ENCODE measurements around the gene ICA1L. TPM values are rescaled to one million over a fixed set of nuclear protein-coding genes. Genes with fewer than 3 reads are reported as not detected.
"Not testable (repeated sequence)": the region's sequence is repeated elsewhere in the genome, so short reads cannot be mapped to it uniquely, and the experiment has no call there.

ICA1L gene
- total RNA-seq (67.0 TPM), polyA plus RNA-seq (6.1 TPM)

DNA sequence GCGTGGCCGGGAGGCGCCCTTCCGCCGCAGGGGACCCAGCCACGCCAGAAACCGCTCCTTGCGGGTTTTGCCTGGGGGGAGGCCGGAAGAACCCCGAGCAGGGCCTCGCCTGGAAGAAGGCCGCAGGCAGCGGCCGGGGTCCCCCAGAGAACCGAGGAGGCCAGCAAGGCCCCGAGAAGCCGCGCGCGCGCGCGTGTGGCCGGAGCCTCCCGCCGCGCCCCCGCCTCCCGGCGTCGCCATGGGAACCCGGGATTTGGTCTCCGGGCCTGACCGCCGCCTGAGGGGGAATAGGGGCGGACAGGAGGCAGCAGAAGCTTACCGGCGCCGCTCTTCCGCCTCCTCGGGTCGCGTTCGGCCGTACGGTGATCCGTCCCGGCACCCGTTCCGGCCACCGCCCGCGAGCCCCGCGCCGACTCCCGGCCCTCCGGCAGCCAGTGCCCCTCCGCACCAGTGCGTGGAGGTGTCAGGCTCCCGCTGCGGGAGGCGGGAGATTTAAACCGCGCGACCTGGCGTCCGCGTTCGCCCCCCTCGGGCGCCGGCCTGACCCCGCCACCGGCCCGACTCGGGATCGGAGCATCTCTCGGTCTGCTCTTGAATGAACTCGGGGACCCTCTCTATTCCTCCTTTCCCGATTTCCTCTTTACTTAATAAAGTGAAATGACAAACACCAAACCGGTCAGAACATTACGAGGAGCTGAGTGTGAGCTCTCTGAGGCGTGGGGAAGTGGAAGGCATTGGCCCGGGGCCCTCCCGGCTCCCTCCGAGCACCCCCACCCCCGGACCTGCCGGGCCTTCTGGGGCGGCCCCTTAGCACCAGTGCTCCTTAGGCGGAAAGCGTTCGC, at the start of gene ICA1L:
ICA1L (minus strand) TSS at position 467 of the 842 bp plus-strand sequence. CDS start 42,757 bp downstream, outside the sequence.
- Histone ChIP-seq H3K27ac (ENCODE audit: low read depth) (peak within 1 kb of the TSS; percentile 83), H3K4me1 (ENCODE audit: insufficient read depth) (peaks cover 1% of the 10 kb centered on the region), H3K4me3 (ENCODE audit: low read depth, low read length) (peak within 1 kb of the TSS; percentile 87), H3K36me3 (ENCODE audit: insufficient read depth) (no peaks in the 10 kb centered on the region)
- peak; percentile 28 for DNase-seq (ENCODE audit: extremely low spot score)
- under 1% methylated on average over 93 of the region's 93 CpGs for WGBS

DNA sequence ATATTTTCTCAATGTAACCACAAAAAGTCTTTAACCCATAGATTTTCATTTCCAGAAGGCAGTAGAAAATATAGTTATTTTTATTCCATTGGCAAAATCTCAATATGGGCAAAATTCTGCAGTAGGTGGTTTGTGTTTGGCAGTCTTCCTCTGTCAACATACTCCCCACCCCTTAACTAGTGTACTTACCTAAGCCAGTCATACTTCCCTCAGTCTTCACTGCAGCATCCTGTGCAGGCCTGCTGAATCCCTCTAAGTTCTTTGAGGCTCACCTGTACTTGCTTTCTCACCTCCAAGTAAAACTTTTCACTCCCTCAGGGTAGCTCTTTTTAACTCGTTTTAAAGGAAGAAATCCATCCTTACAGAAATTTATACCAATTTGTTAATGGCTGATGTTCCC, 47.3 kb upstream of the ICA1L start:
- DNase-seq (ENCODE audit: extremely low spot score) = no peak
- Histone ChIP-seq H3K36me3 (ENCODE audit: insufficient read depth) (no peaks in the 10 kb centered on the region), H3K4me3 (ENCODE audit: low read depth, low read length) (no peak overlapping the region), H3K27ac (ENCODE audit: low read depth) (no peak overlapping the region), H3K4me1 (ENCODE audit: insufficient read depth) (no peaks in the 10 kb centered on the region)
- WGBS = 93% methylated on average over 1 of the region's 1 CpG

DNA sequence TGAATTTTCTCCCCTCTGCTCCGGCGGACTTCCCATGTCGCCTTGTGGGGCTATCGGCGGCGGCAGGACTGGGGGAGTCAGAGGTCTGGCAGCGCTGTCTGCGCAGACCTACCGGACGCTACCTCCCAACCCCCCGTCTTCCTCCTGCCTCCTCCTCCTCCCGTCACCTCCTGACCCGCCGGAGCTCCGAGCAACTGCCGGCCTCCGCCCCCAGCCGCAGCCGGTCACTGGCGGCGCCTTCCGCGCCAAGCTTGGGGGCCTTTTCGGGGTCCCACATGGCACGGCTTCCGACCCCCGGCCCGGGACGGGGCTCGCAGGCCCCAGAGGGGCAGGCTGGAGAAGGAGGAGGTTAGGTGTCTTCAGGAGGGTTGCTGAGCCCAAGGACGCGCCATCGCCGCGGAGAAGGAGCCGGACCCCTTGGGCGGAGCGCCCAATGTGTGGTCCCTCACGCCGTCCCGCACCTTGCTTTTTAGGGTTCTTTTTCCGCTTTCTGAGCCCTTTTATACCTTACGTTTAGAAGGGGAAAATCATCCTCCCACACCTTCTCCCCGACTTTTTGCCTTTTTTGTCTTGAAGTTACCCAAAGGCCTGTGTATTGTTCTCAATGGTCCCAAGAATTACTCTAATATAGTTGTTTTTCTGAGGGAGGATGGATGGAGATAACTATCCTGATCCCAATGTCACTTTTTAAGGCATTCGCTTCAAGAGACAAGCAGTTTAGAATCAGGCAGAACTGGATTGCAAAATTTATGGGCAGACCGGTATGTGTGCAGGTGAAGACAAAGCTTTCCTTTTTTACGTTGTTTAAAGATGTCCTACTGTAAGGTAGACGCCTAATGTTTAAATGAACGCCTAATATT, 41.0 kb upstream of the ICA1L start:
- peak; percentile 14 for DNase-seq (ENCODE audit: extremely low spot score)
- not testable (repeated sequence) for H3K4me1 ChIP-seq (ENCODE audit: insufficient read depth); H3K36me3 ChIP-seq (ENCODE audit: insufficient read depth)
- Histone ChIP-seq H3K27ac (ENCODE audit: low read depth) (peak overlapping the region; percentile 59), H3K4me3 (ENCODE audit: low read depth, low read length) (peak overlapping the region; percentile 85)
- WGBS = 2% methylated on average over 22 of the region's 49 CpGs

DNA sequence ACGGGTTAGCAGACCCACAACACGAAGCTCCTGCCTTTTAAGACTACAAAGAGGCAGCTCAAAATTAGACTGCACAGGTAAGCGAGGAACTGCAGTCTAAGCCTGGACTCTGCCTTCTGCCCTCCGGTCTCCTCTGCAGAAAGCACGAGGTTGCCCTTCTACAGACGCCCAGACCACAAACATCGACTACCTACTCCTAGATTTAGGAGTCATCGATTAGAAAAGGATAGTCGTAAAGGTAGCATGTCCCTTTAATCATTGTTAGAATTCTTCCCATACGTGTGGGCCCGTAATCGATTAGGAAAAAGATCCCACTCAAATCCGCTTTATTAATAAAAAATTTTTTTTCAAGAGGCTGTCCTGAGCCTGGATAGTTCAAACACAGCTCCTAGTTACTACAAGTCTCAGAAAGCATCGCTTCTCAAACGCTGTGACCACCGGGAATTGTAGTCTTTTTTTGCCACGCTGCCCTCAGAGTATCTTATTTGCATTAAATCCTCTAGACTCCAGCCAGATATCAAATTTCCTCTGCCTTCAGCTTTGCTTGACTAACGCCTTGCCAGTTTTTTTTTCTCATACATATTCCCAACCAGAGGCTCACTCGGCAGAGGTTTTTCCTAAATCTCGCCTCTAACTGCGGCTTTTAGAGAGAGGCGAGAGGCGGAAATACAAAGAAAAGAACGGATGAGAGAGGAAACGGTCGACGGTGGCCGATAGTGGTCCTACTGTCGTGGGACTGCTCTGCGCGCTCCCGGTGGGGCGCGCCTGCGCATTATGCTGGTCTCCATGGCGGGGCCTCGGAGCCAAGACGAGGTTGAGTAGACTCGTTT, 40.2 kb upstream of the ICA1L start, which contains the start of the genes CARF and WDR12:
CARF (plus strand) TSS at position 764 of the 830 bp plus-strand sequence. CDS start 29,628 bp downstream, outside the sequence.
WDR12 (minus strand) TSS at position 162 of the 830 bp plus-strand sequence. CDS start 197 bp downstream, outside the sequence.
- Histone ChIP-seq H3K4me3 (ENCODE audit: low read depth, low read length) (peak within 1 kb of the TSS; percentile 85), H3K4me1 (ENCODE audit: insufficient read depth) (no peaks in the 10 kb centered on the region), H3K27ac (ENCODE audit: low read depth) (peak within 1 kb of the TSS; percentile 59), H3K36me3 (ENCODE audit: insufficient read depth) (no peaks in the 10 kb centered on the region)
- under 1% methylated on average over 39 of the region's 39 CpGs for WGBS
- DNase-seq (ENCODE audit: extremely low spot score) = peak; percentile 94

DNA sequence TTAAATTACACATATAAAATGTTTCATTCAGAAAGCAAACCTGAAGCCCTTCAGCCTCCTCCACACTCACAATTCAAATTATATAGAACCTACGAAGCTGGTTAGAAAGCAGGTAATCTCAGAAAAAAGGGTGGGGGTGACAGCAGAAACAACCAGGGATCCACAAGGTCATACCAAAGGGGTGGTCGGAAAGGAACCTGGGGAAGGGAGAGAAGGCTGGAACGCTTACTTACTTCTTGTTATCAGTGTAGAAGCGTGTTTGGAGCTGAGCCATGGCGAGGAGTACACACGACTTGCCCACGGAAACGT, 39.6 kb upstream of the ICA1L start:
- no peak overlapping the region for H3K27ac ChIP-seq (ENCODE audit: low read depth)
- H3K4me1 ChIP-seq (ENCODE audit: insufficient read depth) = no peaks in the 10 kb centered on the region
- peak overlapping the region; percentile 85 for H3K4me3 ChIP-seq (ENCODE audit: low read depth, low read length)
- H3K36me3 ChIP-seq (ENCODE audit: insufficient read depth) = no peaks in the 10 kb centered on the region
- DNase-seq (ENCODE audit: extremely low spot score) = peak; percentile 10
- WGBS = 0% methylated on average over 8 of the region's 8 CpGs

DNA sequence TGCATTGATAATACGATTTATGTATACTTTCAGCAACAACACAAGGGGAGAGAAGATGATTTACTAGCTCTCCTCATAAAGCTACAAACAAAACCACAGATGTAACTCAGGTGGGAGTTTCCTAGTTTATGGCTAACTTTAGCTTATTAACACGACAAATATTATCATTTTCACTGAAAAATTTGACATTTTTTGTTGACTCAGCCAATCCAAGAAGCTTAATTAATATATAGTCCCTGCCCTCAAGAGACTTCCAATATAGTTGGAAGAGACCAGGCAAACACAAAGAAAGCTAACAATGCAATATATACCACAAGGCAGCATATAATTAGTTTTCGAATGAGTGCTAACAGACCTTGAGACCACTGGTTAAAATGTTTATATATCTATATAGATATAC, 39.1 kb upstream of the ICA1L start:
- no peak for DNase-seq (ENCODE audit: extremely low spot score)
- H3K36me3 ChIP-seq (ENCODE audit: insufficient read depth) = no peaks in the 10 kb centered on the region
- no peak overlapping the region for H3K27ac ChIP-seq (ENCODE audit: low read depth)
- H3K4me3 ChIP-seq (ENCODE audit: low read depth, low read length) = peak overlapping the region; percentile 85
- H3K4me1 ChIP-seq (ENCODE audit: insufficient read depth) = no peaks in the 10 kb centered on the region
- 10% methylated on average over 3 of the region's 3 CpGs for WGBS

DNA sequence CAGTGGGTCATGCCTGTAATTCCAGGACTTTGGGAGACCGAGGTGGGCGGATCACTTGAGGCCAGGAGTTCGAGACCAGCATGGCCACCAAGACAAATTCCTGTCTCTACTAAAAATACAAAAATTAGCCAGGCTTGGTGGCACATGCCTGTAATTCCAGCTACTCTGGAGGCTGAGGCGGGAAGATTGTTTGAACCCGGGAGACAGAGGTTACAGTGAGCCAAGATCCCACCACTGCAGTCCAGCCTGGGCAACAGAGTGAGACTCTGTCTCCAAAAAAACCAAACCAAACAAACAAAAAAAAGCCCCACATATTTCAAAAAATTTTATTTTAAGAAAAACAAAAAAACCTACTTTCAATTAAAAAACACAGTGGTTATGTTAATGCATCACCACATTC, 38.7 kb upstream of the ICA1L start:
- WGBS = 89% methylated on average over 5 of the region's 5 CpGs
- not testable (repeated sequence) for DNase-seq (ENCODE audit: extremely low spot score); H3K4me1 ChIP-seq (ENCODE audit: insufficient read depth); H3K4me3 ChIP-seq (ENCODE audit: low read depth, low read length); H3K36me3 ChIP-seq (ENCODE audit: insufficient read depth); H3K27ac ChIP-seq (ENCODE audit: low read depth)

DNA sequence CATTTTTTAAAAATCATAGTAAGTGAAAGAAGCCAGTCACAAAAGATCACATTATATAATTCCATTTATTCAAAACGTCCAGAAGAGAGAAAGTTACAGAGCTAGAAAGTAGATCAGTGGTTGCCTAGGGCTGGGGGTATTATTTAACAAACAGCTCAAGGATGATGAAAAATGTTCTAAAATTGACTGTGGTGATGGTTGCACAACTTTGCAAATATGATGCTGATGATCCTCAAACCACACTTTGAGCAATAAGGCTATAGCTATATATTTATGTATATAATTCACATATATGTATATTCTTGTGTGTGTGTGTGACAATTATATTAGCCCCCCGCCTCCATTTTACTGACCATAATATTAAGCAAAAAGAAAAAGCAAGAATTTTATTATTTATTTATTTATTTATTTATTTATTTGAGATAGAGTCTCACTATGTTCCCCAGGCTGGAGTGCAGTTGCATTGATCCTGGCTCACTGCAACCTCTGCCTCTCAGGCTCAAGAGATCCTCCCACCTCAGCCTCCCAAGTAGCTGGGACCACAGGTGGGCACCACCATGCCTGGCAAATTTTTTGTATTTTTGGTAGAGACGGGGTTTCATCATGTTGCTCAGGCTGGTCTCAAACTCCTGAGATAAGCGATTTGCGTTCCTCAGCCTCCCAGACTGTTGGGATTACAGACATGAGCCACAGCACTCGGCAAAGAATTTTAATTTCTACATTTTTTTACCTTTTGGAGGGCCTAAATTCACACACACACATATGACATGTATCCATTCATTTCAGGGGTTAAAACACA, 38.0 kb upstream of the ICA1L start:
- Histone ChIP-seq H3K4me3 (ENCODE audit: low read depth, low read length) (no peak overlapping the region), H3K27ac (ENCODE audit: low read depth) (no peak overlapping the region)
- WGBS = 94% methylated on average over 6 of the region's 6 CpGs

DNA sequence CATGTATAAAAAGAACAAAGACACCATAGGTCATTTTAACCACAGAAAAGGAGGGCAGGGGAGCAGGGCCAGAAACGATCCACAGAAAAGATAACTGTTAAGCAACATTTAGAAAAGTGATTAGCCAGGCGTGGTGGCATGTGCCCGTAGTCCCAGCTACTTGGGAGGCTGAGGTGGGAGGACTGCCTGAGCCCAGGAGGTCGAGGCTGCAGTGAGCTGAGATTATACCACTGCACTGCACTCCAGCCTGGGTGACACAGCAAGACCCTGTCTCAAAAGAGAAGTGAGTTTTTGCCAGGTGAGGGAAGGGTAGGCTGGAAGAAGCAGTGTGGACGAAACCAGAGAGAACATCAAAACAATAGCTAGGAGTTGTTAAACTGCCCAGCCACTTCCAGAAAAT, 36.6 kb upstream of the ICA1L start:
- no peaks in the 10 kb centered on the region for H3K4me1 ChIP-seq (ENCODE audit: insufficient read depth)
- no peak overlapping the region for H3K27ac ChIP-seq (ENCODE audit: low read depth)
- H3K36me3 ChIP-seq (ENCODE audit: insufficient read depth) = no peaks in the 10 kb centered on the region
- no peak overlapping the region for H3K4me3 ChIP-seq (ENCODE audit: low read depth, low read length)
- WGBS = 84% methylated on average over 5 of the region's 5 CpGs
- no peak for DNase-seq (ENCODE audit: extremely low spot score)

More for the DNA sequence above, 38.0 kb upstream of the ICA1L start:
- H3K36me3 ChIP-seq (ENCODE audit: insufficient read depth) = no peaks in the 10 kb centered on the region
- DNase-seq (ENCODE audit: extremely low spot score) = no peak
- no peaks in the 10 kb centered on the region for H3K4me1 ChIP-seq (ENCODE audit: insufficient read depth)

DNA sequence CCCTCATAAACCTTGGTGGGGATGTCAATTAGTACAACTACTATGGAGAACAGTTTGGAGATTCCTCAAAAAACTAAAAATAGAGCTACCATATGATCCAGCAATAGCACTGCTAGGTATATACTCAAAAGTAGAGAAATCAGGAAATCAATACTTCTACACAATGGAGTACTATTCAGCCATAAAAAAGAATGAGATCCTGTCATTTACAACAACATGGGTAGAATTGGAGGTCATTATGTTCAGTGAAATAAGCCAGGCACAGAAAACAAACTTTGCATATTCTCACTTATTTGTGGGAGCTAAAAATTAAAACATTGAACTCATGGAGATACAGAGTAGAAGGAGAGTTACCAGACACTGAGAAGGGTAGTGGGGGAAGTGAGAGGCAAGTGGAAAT, 33.9 kb upstream of the ICA1L start:
- H3K4me1 ChIP-seq (ENCODE audit: insufficient read depth); H3K36me3 ChIP-seq (ENCODE audit: insufficient read depth); DNase-seq (ENCODE audit: extremely low spot score); H3K4me3 ChIP-seq (ENCODE audit: low read depth, low read length); H3K27ac ChIP-seq (ENCODE audit: low read depth): not testable (repeated sequence)

DNA sequence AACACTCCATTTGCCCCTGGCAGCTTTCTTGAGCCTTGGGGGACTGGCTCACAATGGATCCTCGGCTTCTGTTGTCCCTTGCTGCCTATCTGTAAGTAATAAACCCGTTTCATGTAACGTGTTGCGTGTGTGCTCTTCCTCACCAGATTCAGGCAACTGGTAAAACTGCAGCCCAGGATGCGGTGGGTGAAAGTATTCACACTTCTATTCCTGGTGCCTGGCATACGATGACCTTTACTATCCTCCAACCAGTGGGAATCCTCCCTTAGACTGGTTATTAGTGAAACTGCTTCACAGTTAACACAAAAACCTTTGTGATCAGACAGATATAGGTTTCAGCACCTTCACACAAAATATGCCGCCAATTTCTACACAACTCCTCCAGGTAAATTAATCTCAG, 13.6 kb upstream of the ICA1L start:
- Histone ChIP-seq H3K36me3 (ENCODE audit: insufficient read depth) (peaks cover 3% of the 10 kb centered on the region), H3K27ac (ENCODE audit: low read depth) (no peak overlapping the region)
- 94% methylated on average over 7 of the region's 7 CpGs for WGBS

DNA sequence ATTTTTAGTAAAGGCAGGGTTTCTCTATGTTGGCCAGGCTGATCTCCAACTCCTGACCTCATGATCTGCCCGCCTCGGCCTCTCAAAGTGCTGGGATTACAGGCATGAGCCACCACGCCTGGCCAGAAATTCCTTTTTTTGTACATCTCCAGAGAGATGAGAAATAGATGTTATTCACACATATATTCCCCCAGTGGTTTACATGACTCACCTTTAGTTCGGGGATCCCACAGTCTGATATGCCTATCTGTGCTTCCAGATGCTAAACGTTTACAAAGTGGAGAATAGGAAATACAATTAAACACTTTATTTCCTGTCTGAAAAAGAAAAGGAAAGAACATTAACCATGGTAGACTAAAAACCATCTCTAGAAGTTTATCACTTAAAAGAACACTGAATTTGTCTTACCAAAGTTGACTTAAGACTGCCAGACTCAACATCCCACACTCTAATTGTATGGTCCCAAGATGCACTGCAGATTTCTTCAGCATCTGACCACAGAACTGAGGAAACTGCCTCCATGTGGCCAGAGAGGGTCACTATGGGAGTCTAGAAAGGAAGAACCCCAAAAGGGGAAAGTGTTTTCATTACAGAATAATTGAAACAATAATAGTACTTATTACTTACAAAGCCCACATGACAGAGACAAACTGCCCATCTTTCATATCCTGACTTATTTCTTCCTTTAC, 12.6 kb upstream of the ICA1L start:
- Histone ChIP-seq H3K4me1 (ENCODE audit: insufficient read depth) (no peaks in the 10 kb centered on the region), H3K36me3 (ENCODE audit: insufficient read depth) (peaks cover 6% of the 10 kb centered on the region), H3K27ac (ENCODE audit: low read depth) (no peak overlapping the region), H3K4me3 (ENCODE audit: low read depth, low read length) (no peak overlapping the region)
- 84% methylated on average over 5 of the region's 5 CpGs for WGBS
- DNase-seq (ENCODE audit: extremely low spot score) = no peak

More for the DNA sequence above, 13.6 kb upstream of the ICA1L start:
- no peaks in the 10 kb centered on the region for H3K4me1 ChIP-seq (ENCODE audit: insufficient read depth)
- no peak overlapping the region for H3K4me3 ChIP-seq (ENCODE audit: low read depth, low read length)
- DNase-seq (ENCODE audit: extremely low spot score) = no peak

Data from urinary bladder (tissue), 4 donors.